Right lobe of liver (tissue), 4 donors: ENCODE data around the gene TSNAX.

Experiments used
- POLR2A ChIP-seq: fragments of 450-650 bp; IDR thresholded peaks from one replicate; pipeline ENCODE4 v1.6.1; 2017; ENCODE audit warnings: antibody characterized with exemption, mild to moderate bottlenecking
- TF ChIP-seq, protein P1 (sequence below), 4 donors: fragments of 200-600 bp in 3 of 4; fragments of 450-650 bp in 1 of 4; IDR thresholded peaks; one replicate each; pipeline versions ENCODE4 v1.5.1 to v1.8.0; 2016 to 2022; ENCODE audit warnings: antibody characterized with exemption in 4 of 4, mild to moderate bottlenecking in 2 of 4
- donor health status: DM: no; HTN: no; CAD: no.
- donor health status: DM: no; HTN: no; CAD: no.
- donor health status: DM: no; HTN: yes; CAD: no.

- TF ChIP-seq, protein P1, sequence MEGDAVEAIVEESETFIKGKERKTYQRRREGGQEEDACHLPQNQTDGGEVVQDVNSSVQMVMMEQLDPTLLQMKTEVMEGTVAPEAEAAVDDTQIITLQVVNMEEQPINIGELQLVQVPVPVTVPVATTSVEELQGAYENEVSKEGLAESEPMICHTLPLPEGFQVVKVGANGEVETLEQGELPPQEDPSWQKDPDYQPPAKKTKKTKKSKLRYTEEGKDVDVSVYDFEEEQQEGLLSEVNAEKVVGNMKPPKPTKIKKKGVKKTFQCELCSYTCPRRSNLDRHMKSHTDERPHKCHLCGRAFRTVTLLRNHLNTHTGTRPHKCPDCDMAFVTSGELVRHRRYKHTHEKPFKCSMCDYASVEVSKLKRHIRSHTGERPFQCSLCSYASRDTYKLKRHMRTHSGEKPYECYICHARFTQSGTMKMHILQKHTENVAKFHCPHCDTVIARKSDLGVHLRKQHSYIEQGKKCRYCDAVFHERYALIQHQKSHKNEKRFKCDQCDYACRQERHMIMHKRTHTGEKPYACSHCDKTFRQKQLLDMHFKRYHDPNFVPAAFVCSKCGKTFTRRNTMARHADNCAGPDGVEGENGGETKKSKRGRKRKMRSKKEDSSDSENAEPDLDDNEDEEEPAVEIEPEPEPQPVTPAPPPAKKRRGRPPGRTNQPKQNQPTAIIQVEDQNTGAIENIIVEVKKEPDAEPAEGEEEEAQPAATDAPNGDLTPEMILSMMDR (IDR thresholded peaks at IDR 0.05): no peak
- TF ChIP-seq POLR2A: no peak
Measured at GRCh38 chr1:231611111-231611510, 82.6 kb downstream of the TSNAX start.
